H54 (cell line): Measurements from ENCODE around the gene CAPN12.

Experiments used
- DNase-seq: peaks from one replicate; pipeline ENCODE4 v3.0.0; 2011; ENCODE audit warnings: low spot score, mixed read lengths; ENCODE audit not compliant: insufficient read length
- FAIRE-seq: peaks from 3 replicates; lab custom pipeline; 2011; peaks lifted over from hg19 to GRCh38; lab: Jason Lieb, UNC
- POLR2A ChIP-seq: IDR thresholded peaks from 2 replicates; pipeline ENCODE4 v1.6.1; 2011; ENCODE audit warnings: low read depth, mild to moderate bottlenecking, low read length

Gene CAPN12

DNA sequence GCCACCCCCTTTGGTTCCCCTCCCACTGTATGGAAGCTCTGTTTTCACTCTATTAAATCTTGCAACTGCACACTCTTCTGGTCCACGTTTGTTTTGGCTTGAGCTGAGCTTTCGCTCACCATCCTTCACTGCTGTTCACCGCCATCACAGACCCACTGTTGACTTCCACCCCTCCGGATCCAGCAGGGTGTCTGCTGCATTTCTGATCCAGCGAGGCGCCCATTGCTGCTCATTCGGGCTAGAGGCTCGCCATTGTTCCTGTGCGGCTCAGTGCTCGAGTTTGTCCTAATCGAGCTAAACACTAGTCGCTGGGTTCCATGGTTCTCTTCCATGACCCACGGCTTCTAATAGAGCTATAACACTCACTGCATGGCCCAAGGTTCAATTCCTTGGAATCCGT, 54.1 kb downstream of the CAPN12 start:
- FAIRE-seq (no peak), DNase-seq (no peak)
- TF ChIP-seq POLR2A = no peak

GRCh38 chr19:38687837-38688378, 56.4 kb downstream of the CAPN12 start:
- FAIRE-seq = no peak
- no peak for TF ChIP-seq POLR2A
- DNase-seq = no peak

GRCh38 chr19:38686530-38686888, 57.8 kb downstream of the CAPN12 start:
- no peak for DNase-seq
- no peak for TF ChIP-seq POLR2A
- no peak for FAIRE-seq

- DNase-seq (no peak), FAIRE-seq (no peak)
- no peak for TF ChIP-seq POLR2A
These were observed 58.4 kb downstream of the CAPN12 start for GRCh38 chr19:38685666-38686529.

- TF ChIP-seq POLR2A = no peak
- DNase-seq (no peak), FAIRE-seq (no peak)
These were observed 59.2 kb downstream of the CAPN12 start for GRCh38 chr19:38684862-38685665.

DNA sequence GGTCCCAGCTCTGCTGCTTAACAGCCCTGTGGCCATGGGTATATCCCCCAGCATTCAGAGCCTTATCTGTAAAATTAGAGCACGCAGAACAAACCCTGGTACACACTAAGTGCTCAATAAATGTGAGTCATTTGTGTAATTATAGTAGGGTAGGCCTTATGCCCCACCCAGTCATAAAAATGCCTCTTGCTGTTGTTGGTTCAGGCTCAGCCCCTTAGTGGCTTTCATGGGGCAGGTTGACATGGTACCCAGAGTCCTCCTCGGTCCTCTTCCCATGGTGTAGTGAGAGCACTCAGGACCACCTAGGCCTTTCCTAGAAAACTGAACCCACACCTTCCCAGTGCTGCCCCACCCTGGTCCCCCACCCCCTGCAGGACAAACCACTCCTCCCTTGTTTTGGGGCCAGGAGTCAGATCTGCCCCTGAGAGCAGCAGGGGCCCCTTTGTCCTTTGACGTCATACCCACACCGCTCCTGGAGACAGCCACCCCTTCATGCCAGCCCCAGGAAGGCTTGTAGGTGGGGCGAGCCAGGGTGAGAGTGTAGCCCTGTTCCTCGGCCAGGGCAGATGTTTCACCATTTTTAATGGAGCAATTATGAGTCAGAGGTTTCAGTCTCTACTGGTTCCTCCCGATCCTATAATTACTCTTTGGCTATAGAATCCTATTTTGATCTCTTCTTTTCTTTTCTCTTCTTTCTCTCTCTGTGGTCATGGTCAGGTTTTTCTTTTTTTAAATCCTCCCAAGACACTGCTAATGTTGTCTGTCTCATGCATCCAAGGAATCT, 60.0 kb downstream of the CAPN12 start:
- DNase-seq (peak; percentile 81), FAIRE-seq (no peak)
- no peak; the same call in 1 of the 2 replicates for TF ChIP-seq POLR2A

GRCh38 chr19:38683393-38684077, 60.7 kb downstream of the CAPN12 start:
- DNase-seq (peak; percentile 76), FAIRE-seq (peak; percentile 70)
- no peak for TF ChIP-seq POLR2A

- no peak for TF ChIP-seq POLR2A
- DNase-seq (no peak), FAIRE-seq (no peak)
These were observed 61.3 kb downstream of the CAPN12 start for GRCh38 chr19:38682872-38683392.

- FAIRE-seq (no peak), DNase-seq (no peak)
- TF ChIP-seq POLR2A = no peak
These were observed 61.9 kb downstream of the CAPN12 start for GRCh38 chr19:38682195-38682867.
